A549 (cell line): ENCODE measurements around the gene CITED4. TPM values are rescaled to one million over a fixed set of nuclear protein-coding genes. Genes with fewer than 3 reads are reported as not detected.

ENCODE experiments used
- ATAC-seq, 2 experiments: fragments of 200-7000 bp in 1 of 2; fragments of >200 bp in 1 of 2; cut with Nextera tagmentation in 1 of 2; cut with Tn5 transposase in 1 of 2; 3 replicates each; pipeline versions ENCODE4 v1.8.0 to v1.9.1; 2018 to 2020; ENCODE audit warnings: mild to moderate bottlenecking in 1 of 2, moderate library complexity in 1 of 2
- CTCF ChIA-PET: fragments of 300-600 bp; sonication (Branson Sonifier 250); formaldehyde crosslinking; extraction: SDS; loops from one replicate; lab custom pipeline; 2021; ENCODE audit warnings: antibody characterized with exemption, inconsistent platforms; lab: Yijun Ruan, JAX
- POLR2A ChIA-PET: fragments of 350-600 bp; formaldehyde crosslinking; extraction: SDS; loops from one replicate; lab custom pipeline; 2021; ENCODE audit warnings: antibody characterized with exemption, inconsistent platforms; lab: Yijun Ruan, JAX
- DNase-seq, 2 experiments: peaks; one replicate each; pipeline versions ENCODE4 v3.0.0 to v3.0.0-alpha.2; 2011 to 2016; ENCODE audit warnings: low read depth in 1 of 2, low spot score in 1 of 2
- FAIRE-seq: peaks from 2 replicates; lab custom pipeline; 2011; peaks lifted over from hg19 to GRCh38; lab: Jason Lieb, UNC
- H3K27ac ChIP-seq, 2 experiments: fragments of >200 bp; sonication (Bioruptor Twin); formaldehyde crosslinking; 3 replicates each; pipeline ENCODE4 v1.5.1; 2016 to 2017
- H3K4me1 ChIP-seq: fragments of >200 bp; sonication (Bioruptor Twin); formaldehyde crosslinking; 3 replicates; pipeline ENCODE4 v1.6.1; 2016
- H3K4me2 ChIP-seq: fragments of >200 bp; sonication (Bioruptor Twin); formaldehyde crosslinking; 3 replicates; pipeline ENCODE4 v1.6.1; 2016
- H3K4me3 ChIP-seq: fragments of >200 bp; sonication (Bioruptor Twin); formaldehyde crosslinking; 3 replicates; pipeline ENCODE4 v1.5.1; 2016
- H3K9me3 ChIP-seq: fragments of >200 bp; sonication (Bioruptor Twin); formaldehyde crosslinking; 3 replicates; pipeline ENCODE4 v1.6.1; 2016
- ATOH8 ChIP-seq: fragments of 250-450 bp; sonication (Bioruptor Pico); IDR thresholded peaks from 2 replicates; pipeline ENCODE4 v1.5.0; 2020; ENCODE audit warnings: low read depth, mild to moderate bottlenecking, moderate library complexity
- BHLHE40 ChIP-seq: IDR thresholded peaks from 2 replicates; pipeline ENCODE4 v1.6.1; 2012; ENCODE audit warnings: low read depth, low read length, inconsistent platforms
- CBX2 ChIP-seq: fragments of 200-600 bp; sonication (generic); IDR thresholded peaks from 2 replicates; pipeline ENCODE4 v1.6.1; 2016; ENCODE audit warnings: low read depth, mild to moderate bottlenecking, borderline replicate concordance
- CBX8 ChIP-seq: fragments of 200-600 bp; sonication (generic); IDR thresholded peaks from 2 replicates; pipeline ENCODE4 v1.6.1; 2016
- CHD4 ChIP-seq: fragments of 200-600 bp; sonication (generic); IDR thresholded peaks from 2 replicates; pipeline ENCODE4 v1.6.1; 2016; ENCODE audit warnings: antibody characterized with exemption, mild to moderate bottlenecking, borderline replicate concordance
- E2F6 ChIP-seq: IDR thresholded peaks from 2 replicates; pipeline ENCODE4 v1.6.1; 2012; ENCODE audit warnings: low read depth, borderline replicate concordance
- ELK1 ChIP-seq: fragments of 150-350 bp; IDR thresholded peaks from 2 replicates; pipeline ENCODE4 v1.6.1; 2014; ENCODE audit warnings: low read depth, mild to moderate bottlenecking, low read length
- ESRRA ChIP-seq: fragments of 150-350 bp; IDR thresholded peaks from 2 replicates; pipeline ENCODE4 v1.6.1; 2014; ENCODE audit warnings: mild to moderate bottlenecking, low read length, borderline replicate concordance
- FOSL2 ChIP-seq, 2 experiments: fragments of 450-650 bp in 1 of 2; fragments of >200 bp in 1 of 2; sonication (Bioruptor Twin) in 1 of 2; formaldehyde crosslinking; IDR thresholded peaks; 2 replicates each; pipeline versions ENCODE4 v1.5.0 to v1.6.1; 2016 to 2020; ENCODE audit warnings: mild to moderate bottlenecking in 1 of 2, moderate library complexity in 1 of 2
- HMGXB4 ChIP-seq: fragments of 250-450 bp; sonication (Bioruptor Pico); IDR thresholded peaks from 2 replicates; pipeline ENCODE4 v1.5.0; 2021; ENCODE audit warnings: mild to moderate bottlenecking, moderate library complexity, borderline replicate concordance
- NFE2L2 ChIP-seq: fragments of 150-350 bp; conservative IDR thresholded peaks from 2 replicates; pipeline ENCODE4 v1.6.1; 2014; ENCODE audit warnings: low read length
- NPAS2 ChIP-seq: fragments of 250-450 bp; sonication (Bioruptor Pico); IDR thresholded peaks from 2 replicates; pipeline ENCODE4 v1.8.0; 2022; ENCODE audit warnings: mild to moderate bottlenecking, moderate library complexity, borderline replicate concordance
- NR3C1 ChIP-seq: fragments of >200 bp; sonication (Bioruptor Twin); formaldehyde crosslinking; IDR thresholded peaks from 3 replicates; pipeline ENCODE4 v1.6.1; 2017
- PBX3 ChIP-seq: IDR thresholded peaks from 2 replicates; pipeline ENCODE4 v1.6.1; 2012
- PHF8 ChIP-seq: fragments of 200-600 bp; sonication (generic); IDR thresholded peaks from 2 replicates; pipeline ENCODE4 v1.6.1; 2016; ENCODE audit warnings: low read depth, mild to moderate bottlenecking, antibody characterized with exemption, moderate library complexity, borderline replicate concordance
- POLR2AphosphoS2 ChIP-seq: conservative IDR thresholded peaks from 2 replicates; pipeline ENCODE4 v1.6.1; 2012; ENCODE audit warnings: low read length, improper control_type of control experiment, inconsistent platforms
- REST ChIP-seq: fragments of 200-600 bp; sonication (generic); IDR thresholded peaks from 2 replicates; pipeline ENCODE4 v1.6.1; 2016; ENCODE audit warnings: antibody characterized with exemption, mild to moderate bottlenecking, moderate library complexity
- RFX5 ChIP-seq: fragments of 450-650 bp; IDR thresholded peaks from 2 replicates; pipeline ENCODE4 v1.7.1; 2014; ENCODE audit warnings: antibody characterized with exemption, mild to moderate bottlenecking, moderate library complexity
- SMC3 ChIP-seq: fragments of >200 bp; sonication (Bioruptor Twin); formaldehyde crosslinking; IDR thresholded peaks from 3 replicates; pipeline ENCODE4 v1.6.1; 2018; ENCODE audit warnings: inconsistent platforms
- TP53 ChIP-seq: fragments of 250-450 bp; sonication (Bioruptor Pico); IDR thresholded peaks from 2 replicates; pipeline ENCODE4 v1.5.0; 2021; ENCODE audit warnings: mild to moderate bottlenecking, moderate library complexity
- WGBS: methylation state at CpG from one replicate; pipeline ENCODE4 v1.1.6; 2017; ENCODE audit errors: missing lambda C conversion rate; 5-methylcytosine and 5-hydroxymethylcytosine counted together
- polyA plus RNA-seq, 4 experiments: library from polyadenylated mRNA; depleted of rRNA in 3 of 4; stranded (reverse); fragments of >200 nt; fragmentation: RNase III in 1 of 4; extraction: RNeasy Plus Mini Kit Qiagen cat#74134 plus additional on column Dnase treatment in 1 of 4; gene quantifications; 2 replicates in 3 of 4; 3 replicates in 1 of 4; pipeline ENCODE4 v1.2.3, GENCODE V29; 2011 to 2017

The CITED4 gene
- polyA plus RNA-seq, 2 of the 4 experiments (the other 2 are of a cell fraction): 7.1 to 32.2 TPM

- no peak for TF ChIP-seq ELK1
- TF ChIP-seq, all 56 proteins: peak for 0
These were observed 38.8 kb downstream of the CITED4 start (continued) for GRCh38 chr1:40823345-40823744.

GRCh38 chr1:40822890-40823289 lies 39.3 kb downstream of the CITED4 start:
- no peak for FAIRE-seq
- H3K4me3 ChIP-seq: no peak overlapping the region

More at GRCh38 chr1:40822890-40823289, 39.3 kb downstream of the CITED4 start:
- ChIA-PET CTCF (interaction anchor here (1.2 to 1.7 kb wide), 2 partner anchors 10 to 25 kb away, joined by 3 to 4 read pairs; no protein-coding TSS in a partner anchor), POLR2A (no interaction called here)
- TF ChIP-seq E2F6 (no peak), ESRRA (no peak), POLR2AphosphoS2 (no peak), NFE2L2 (no peak), NR3C1 (no peak), HMGXB4 (no peak), CHD4 (no peak), REST (no peak), BHLHE40 (no peak), NPAS2 (CRISPR knock-in tag) (no peak), RFX5 (no peak), PHF8 (no peak), SMC3 (no peak), CBX8 (no peak), PBX3 (no peak), CBX2 (no peak), TP53 (CRISPR knock-in tag) (no peak), FOSL2 (IDR thresholded peaks at IDR 0.05) (no peak), FOSL2 (CRISPR knock-in tag; IDR thresholded peaks at IDR 0.05) (no peak), ATOH8 (CRISPR knock-in tag) (no peak)
- H3K27ac ChIP-seq: no peak overlapping the region; a peak in 1 of 6 replicates
- H3K9me3 ChIP-seq: no peaks in the 10 kb centered on the region
- 87% methylated on average over 6 of the region's 12 CpGs for WGBS
- DNase-seq (no peak), ATAC-seq (no peak)
- peaks cover 22% of the 10 kb centered on the region for H3K4me1 ChIP-seq
- H3K4me2 ChIP-seq: no peak overlapping the region
